H1 (cell line): ENCODE results near the gene MGME1. TPM values are rescaled to one million over a fixed set of nuclear protein-coding genes. Genes with fewer than 3 reads are reported as not detected.
A peak's percentile ranks its signal among the peaks of the same experiment; 100 is the strongest.

Source experiments
- CTCF ChIA-PET: fragments of 300-600 bp; sonication (Branson Sonifier 250); formaldehyde crosslinking; loops from one replicate; lab custom pipeline; 2021; ENCODE audit not compliant: partially characterized antibody; lab: Charles Lee
- POLR2A ChIA-PET: fragments of 300-600 bp; sonication (Branson Sonifier 250); formaldehyde crosslinking; loops from one replicate; lab custom pipeline; 2021; ENCODE audit warnings: inconsistent platforms; ENCODE audit not compliant: partially characterized antibody; lab: Charles Lee
- DNase-seq, 2 experiments: peaks; one replicate each; pipeline versions ENCODE4 v3.0.0 to v3.0.0-alpha.2; 2010 to 2022; ENCODE audit warnings: low spot score in 2 of 2, low read depth in 1 of 2, mixed read lengths in 1 of 2
- FAIRE-seq: peaks from 2 replicates; lab custom pipeline; 2011; peaks lifted over from hg19 to GRCh38; lab: Jason Lieb, UNC
- H2AFZ ChIP-seq: 2 replicates; pipeline ENCODE4 v1.8.1; 2012; ENCODE audit warnings: low read length, inconsistent platforms
- H2AK5ac ChIP-seq: 2 replicates; pipeline ENCODE4 v1.6.1; 2013; ENCODE audit warnings: low read depth, low read length
- H2BK120ac ChIP-seq: replicated peaks from 2 replicates; pipeline ENCODE3; 2013; ENCODE audit warnings: low read depth, low read length, inconsistent platforms
- H2BK12ac ChIP-seq: 2 replicates; pipeline ENCODE4 v1.6.1; 2013; ENCODE audit warnings: low read depth, low read length
- H2BK15ac ChIP-seq: 2 replicates; pipeline ENCODE4 v1.6.1; 2013; ENCODE audit warnings: low read length
- H2BK20ac ChIP-seq: 2 replicates; pipeline ENCODE4 v1.6.1; 2013; ENCODE audit warnings: low read length
- H2BK5ac ChIP-seq: 2 replicates; pipeline ENCODE4 v1.6.1; 2013; ENCODE audit warnings: low read depth, low read length
- H3K14ac ChIP-seq: 2 replicates; pipeline ENCODE4 v1.6.1; 2013; ENCODE audit warnings: inconsistent platforms; ENCODE audit not compliant: insufficient read length
- H3K18ac ChIP-seq: 2 replicates; pipeline ENCODE4 v1.6.1; 2013; ENCODE audit warnings: low read length; ENCODE audit errors: extremely low read depth
- H3K23ac ChIP-seq: 2 replicates; pipeline ENCODE4 v1.6.1; 2013; ENCODE audit warnings: inconsistent platforms; ENCODE audit not compliant: insufficient read length
- H3K23me2 ChIP-seq: 2 replicates; pipeline ENCODE4 v1.6.1; 2013; ENCODE audit warnings: low read depth, low read length
- H3K27ac ChIP-seq: 2 replicates; pipeline ENCODE4 v1.6.1; 2011; ENCODE audit warnings: low read depth, low read length, inconsistent platforms
- H3K27me3 ChIP-seq, 4 experiments: replicated peaks in 1 of 4; 1 replicate in 1 of 4; 2 replicates in 3 of 4; pipeline versions ENCODE4 v1.6.1 to v1.8.1; 2011 to 2013; ENCODE audit warnings: low read length in 3 of 4, mild to moderate bottlenecking in 3 of 4, inconsistent platforms in 2 of 4, mixed read lengths in 2 of 4, moderate library complexity in 1 of 4; ENCODE audit not compliant: control insufficient read depth in 3 of 4, insufficient read depth in 3 of 4; ENCODE audit errors: extremely low read depth in 1 of 4
- H3K36me3 ChIP-seq, 4 experiments: 2 replicates each; pipeline versions ENCODE4 v1.6.1 to v1.8.1; 2011 to 2013; ENCODE audit warnings: mild to moderate bottlenecking in 4 of 4, low read length in 3 of 4, moderate library complexity in 2 of 4, control low read depth in 1 of 4, inconsistent platforms in 1 of 4; ENCODE audit not compliant: insufficient read depth in 4 of 4, control insufficient read depth in 2 of 4
- H3K4ac ChIP-seq: replicated peaks from 2 replicates; pipeline ENCODE3; 2013; ENCODE audit warnings: low read length, low read depth, mixed read lengths, inconsistent platforms; ENCODE audit not compliant: insufficient read length
- H3K4me1 ChIP-seq, 4 experiments: replicated peaks in 1 of 4; 1 replicate in 1 of 4; 2 replicates in 3 of 4; pipeline versions ENCODE4 v1.6.1 to v1.8.1; 2011 to 2013; ENCODE audit warnings: low read length in 3 of 4, inconsistent platforms in 2 of 4, mixed read lengths in 1 of 4; ENCODE audit not compliant: insufficient read depth in 4 of 4, control insufficient read depth in 3 of 4
- H3K4me2 ChIP-seq, 2 experiments: 2 replicates each; pipeline versions ENCODE4 v1.6.1 to v1.8.1; 2011 to 2013; ENCODE audit warnings: low read depth in 2 of 2, low read length in 2 of 2, control low read depth in 1 of 2, inconsistent platforms in 1 of 2, mild to moderate bottlenecking in 1 of 2; ENCODE audit not compliant: insufficient read depth in 1 of 2
- H3K4me3 ChIP-seq, 4 experiments: fragments of 200-600, 300-600 bp in 1 of 4; sonication (generic), shearing (Covaris generic), sonication (Bioruptor Twin) in 1 of 4; 2 replicates each; pipeline versions ENCODE4 v1.5.1 to v1.8.1; 2011 to 2016; ENCODE audit warnings: low read length in 4 of 4, low read depth in 3 of 4, control low read depth in 2 of 4, inconsistent platforms in 2 of 4, mild to moderate bottlenecking in 2 of 4, mixed read lengths in 1 of 4, moderate library complexity in 1 of 4; ENCODE audit not compliant: insufficient read depth in 2 of 4; ENCODE audit errors: extremely low read depth in 1 of 4
- H3K56ac ChIP-seq: replicated peaks from 2 replicates; pipeline ENCODE3; 2013; ENCODE audit warnings: low read depth, mild to moderate bottlenecking, mixed read lengths, low read length, inconsistent platforms; ENCODE audit not compliant: insufficient read length
- H3K79me1 ChIP-seq: 2 replicates; pipeline ENCODE4 v1.6.1; 2013; ENCODE audit warnings: low read depth, low read length, control low read depth
- H3K79me2 ChIP-seq, 2 experiments: 2 replicates each; pipeline versions ENCODE4 v1.6.1 to v1.8.1; 2012 to 2013; ENCODE audit warnings: low read length in 2 of 2, mild to moderate bottlenecking in 2 of 2, inconsistent platforms in 1 of 2; ENCODE audit not compliant: insufficient read depth in 2 of 2, control insufficient read depth in 1 of 2
- H3K9ac ChIP-seq, 4 experiments: replicated peaks in 1 of 4; 1 replicate in 1 of 4; 2 replicates in 3 of 4; pipeline versions ENCODE4 v1.6.1 to v1.8.1; 2011 to 2013; ENCODE audit warnings: low read depth in 3 of 4, low read length in 3 of 4, control low read depth in 2 of 4, mild to moderate bottlenecking in 2 of 4, moderate library complexity in 2 of 4, inconsistent platforms in 1 of 4; ENCODE audit errors: extremely low read depth in 1 of 4
- H3K9me3 ChIP-seq, 2 experiments: 2 replicates each; pipeline versions ENCODE4 v1.6.1 to v1.8.1; 2012 to 2013; ENCODE audit warnings: mild to moderate bottlenecking in 2 of 2, moderate library complexity in 2 of 2, control low read depth in 1 of 2, inconsistent platforms in 1 of 2, low read depth in 1 of 2, low read length in 1 of 2, mixed read lengths in 1 of 2; ENCODE audit not compliant: insufficient read depth in 2 of 2
- H4K20me1 ChIP-seq, 2 experiments: replicated peaks in 1 of 2; 2 replicates each; pipeline versions ENCODE3 to v1.8.1; 2011 to 2013; ENCODE audit warnings: inconsistent platforms in 2 of 2, low read length in 2 of 2, mild to moderate bottlenecking in 1 of 2; ENCODE audit not compliant: insufficient read depth in 2 of 2, control insufficient read depth in 1 of 2
- H4K5ac ChIP-seq: 2 replicates; pipeline ENCODE4 v1.6.1; 2013; ENCODE audit warnings: low read length, low read depth, mixed read lengths, inconsistent platforms; ENCODE audit not compliant: insufficient read length
- H4K8ac ChIP-seq: 2 replicates; pipeline ENCODE4 v1.8.0; 2013; ENCODE audit warnings: mild to moderate bottlenecking, moderate library complexity, low read length, inconsistent platforms; ENCODE audit not compliant: insufficient read depth; ENCODE audit errors: extremely low read depth
- H4K91ac ChIP-seq: replicated peaks from 2 replicates; pipeline ENCODE3; 2013; ENCODE audit warnings: low read length, mixed read lengths, inconsistent platforms; ENCODE audit not compliant: insufficient read length
- BRCA1 ChIP-seq: IDR thresholded peaks from 2 replicates; pipeline ENCODE4 v1.6.1; 2012; ENCODE audit warnings: low read depth, low read length, improper control_type of control experiment
- FOSL1 ChIP-seq: IDR thresholded peaks from 2 replicates; pipeline ENCODE4 v1.6.1; 2011; ENCODE audit warnings: mild to moderate bottlenecking, low read depth, low read length, moderate library complexity; ENCODE audit not compliant: insufficient read depth
- GTF2F1 ChIP-seq: IDR thresholded peaks from 2 replicates; pipeline ENCODE4 v1.6.1; 2012; ENCODE audit warnings: low read depth, low read length, improper control_type of control experiment, borderline replicate concordance
- SIN3A ChIP-seq, 2 experiments: IDR thresholded peaks in 1 of 2; conservative IDR thresholded peaks in 1 of 2; 2 replicates each; pipeline ENCODE4 v1.6.1; 2011 to 2012; ENCODE audit warnings: low read length in 2 of 2, improper control_type of control experiment in 1 of 2, low read depth in 1 of 2, mild to moderate bottlenecking in 1 of 2
- SP2 ChIP-seq: IDR thresholded peaks from 2 replicates; pipeline ENCODE4 v1.6.1; 2012; ENCODE audit warnings: mild to moderate bottlenecking, low read length, inconsistent platforms
- TCF12 ChIP-seq: IDR thresholded peaks from 2 replicates; pipeline ENCODE4 v1.6.1; 2011; ENCODE audit warnings: low read depth, mild to moderate bottlenecking, low read length
- WGBS, 2 experiments: shearing (Covaris generic) in 1 of 2; methylation state at CpG; one replicate each; pipeline versions ENCODE4 v1.1.6 to v1.1.7; 2013 to 2015; ENCODE audit warnings: low lambda C conversion rate in 2 of 2, mixed read lengths in 2 of 2, inconsistent platforms in 1 of 2, low coverage in 1 of 2, missing lambda C conversion rate in 1 of 2; ENCODE audit not compliant: insufficient replicate concordance in 2 of 2, insufficient coverage in 1 of 2, insufficient read length in 1 of 2; ENCODE audit errors: extremely low coverage in 1 of 2, missing lambda C conversion rate in 1 of 2; 5-methylcytosine and 5-hydroxymethylcytosine counted together
- polyA plus RNA-seq, 7 experiments: library from polyadenylated mRNA; depleted of rRNA in 3 of 7; stranded (reverse) in 5 of 7; unstranded in 2 of 7; fragments of >200 nt in 5 of 7; fragments of 200-250 nt in 2 of 7; gene quantifications; 1 replicate in 5 of 7; 2 replicates in 1 of 7; 4 replicates in 1 of 7; pipeline versions ENCODE4 v1.2.1 to v1.2.3, GENCODE V29; 2011 to 2013; ENCODE audit warnings: missing spikeins in 2 of 7, mixed read lengths in 2 of 7
- total RNA-seq: library from RNA; stranded (reverse); fragmentation: NEBNext Ultra II Directional; extraction: Animal tissue kit (Norgen Biotek cat#: 25700); gene quantifications from 2 replicates; pipeline ENCODE4 v1.2.1, GENCODE V29; 2021
- TF ChIP-seq, protein P1 (sequence below), 3 experiments: IDR thresholded peaks; 1 replicate in 2 of 3; 2 replicates in 1 of 3; pipeline versions ENCODE4 v1.5.1 to v1.6.1; 2011; ENCODE audit warnings: low read length in 3 of 3, mild to moderate bottlenecking in 3 of 3, inconsistent platforms in 2 of 3, low read depth in 1 of 3, moderate library complexity in 1 of 3; ENCODE audit not compliant: insufficient read depth in 1 of 3; ENCODE audit errors: control extremely low read depth in 1 of 3
- TF ChIP-seq, protein P2 (sequence below): IDR thresholded peaks from 2 replicates; pipeline ENCODE4 v1.6.1; 2012; ENCODE audit warnings: inconsistent platforms

Gene MGME1
- total and polyA plus RNA-seq, 2 of the 8 experiments (the other 6 are each of a cell fraction or from before 2014, with no cell fraction given) = 27.7 to 59.0 TPM

DNA sequence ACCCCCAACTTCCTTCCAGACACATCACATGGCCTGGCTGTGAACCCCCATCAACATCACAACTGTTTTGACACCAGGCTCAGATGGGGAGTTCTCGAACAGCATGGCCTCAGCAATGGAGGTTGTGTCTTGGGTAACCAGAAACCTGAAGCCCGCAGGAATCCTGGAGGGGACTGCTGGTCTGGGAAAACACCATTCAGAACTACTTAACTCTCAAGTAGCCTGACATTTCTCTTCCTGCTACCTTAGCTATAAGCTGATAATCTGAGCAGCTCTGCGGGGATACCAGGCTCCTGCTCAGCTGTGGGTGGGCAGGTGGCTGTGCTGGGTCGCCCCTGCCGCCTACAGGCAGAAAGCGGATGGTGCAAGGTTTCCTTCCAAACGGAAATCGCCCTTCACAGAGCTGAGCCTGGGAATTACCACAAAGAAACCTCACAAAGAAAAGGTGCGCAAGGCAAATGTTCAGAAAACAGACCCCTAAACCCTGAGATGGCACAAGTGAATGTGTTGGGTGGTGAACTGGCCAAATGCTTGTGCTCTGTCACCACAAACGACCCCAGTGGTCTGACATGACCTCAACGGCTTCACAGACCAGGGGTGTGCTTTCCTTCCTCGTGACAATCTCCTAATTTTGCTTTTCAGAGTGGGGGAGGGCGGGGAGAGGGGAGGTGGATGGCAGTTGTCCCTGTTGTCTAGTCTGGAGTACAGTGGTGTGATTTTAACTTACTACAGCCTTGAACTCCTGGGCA, 29.8 kb upstream of the MGME1 start:
- POLR2A ChIA-PET = interaction anchor here (0.6 to 3.5 kb wide), 22 partner anchors 8 to 434 kb away, joined by 3 to 30 read pairs (median 5); partner anchors contain the start of genes MGME1, OVOL2, RRBP1 and SNX5
- H3K56ac ChIP-seq = no peak overlapping the region
- peak; percentile 19 for FAIRE-seq
- TF ChIP-seq, protein P1, sequence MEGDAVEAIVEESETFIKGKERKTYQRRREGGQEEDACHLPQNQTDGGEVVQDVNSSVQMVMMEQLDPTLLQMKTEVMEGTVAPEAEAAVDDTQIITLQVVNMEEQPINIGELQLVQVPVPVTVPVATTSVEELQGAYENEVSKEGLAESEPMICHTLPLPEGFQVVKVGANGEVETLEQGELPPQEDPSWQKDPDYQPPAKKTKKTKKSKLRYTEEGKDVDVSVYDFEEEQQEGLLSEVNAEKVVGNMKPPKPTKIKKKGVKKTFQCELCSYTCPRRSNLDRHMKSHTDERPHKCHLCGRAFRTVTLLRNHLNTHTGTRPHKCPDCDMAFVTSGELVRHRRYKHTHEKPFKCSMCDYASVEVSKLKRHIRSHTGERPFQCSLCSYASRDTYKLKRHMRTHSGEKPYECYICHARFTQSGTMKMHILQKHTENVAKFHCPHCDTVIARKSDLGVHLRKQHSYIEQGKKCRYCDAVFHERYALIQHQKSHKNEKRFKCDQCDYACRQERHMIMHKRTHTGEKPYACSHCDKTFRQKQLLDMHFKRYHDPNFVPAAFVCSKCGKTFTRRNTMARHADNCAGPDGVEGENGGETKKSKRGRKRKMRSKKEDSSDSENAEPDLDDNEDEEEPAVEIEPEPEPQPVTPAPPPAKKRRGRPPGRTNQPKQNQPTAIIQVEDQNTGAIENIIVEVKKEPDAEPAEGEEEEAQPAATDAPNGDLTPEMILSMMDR (IDR thresholded peaks at IDR 0.05; ENCODE audit: control extremely low read depth in 1 of 3, insufficient read depth in 1 of 3, low read depth in 1 of 3, low read length in 3 of 3) = peak; percentile 92 to 99 (median 94)
- TF ChIP-seq FOSL1 = no peak
- TF ChIP-seq, protein P2, sequence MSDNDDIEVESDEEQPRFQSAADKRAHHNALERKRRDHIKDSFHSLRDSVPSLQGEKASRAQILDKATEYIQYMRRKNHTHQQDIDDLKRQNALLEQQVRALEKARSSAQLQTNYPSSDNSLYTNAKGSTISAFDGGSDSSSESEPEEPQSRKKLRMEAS = peak; percentile 76
- TF ChIP-seq TCF12 = 0 out of 2 replicates have a peak, but pooled peaks have one; percentile 34
- TF ChIP-seq GTF2F1 = no peak
- TF ChIP-seq BRCA1 = no peak
- peak in 1 of 2 experiments; percentile 77; a peak in 2 of 4 replicates for TF ChIP-seq SIN3A (conservative IDR thresholded peaks at IDR 0.05 in 1 of 2, IDR thresholded peaks at IDR 0.05 in 1 of 2; ENCODE audit: low read depth in 1 of 2, low read length in 2 of 2)
- TF ChIP-seq SP2 = no peak

More for the DNA sequence above, 29.8 kb upstream of the MGME1 start:
- no peak overlapping the region for H2BK120ac ChIP-seq
- peak overlapping the region; percentile 8 to 51; a peak in 3 of 4 replicates for H3K4me2 ChIP-seq
- no peak overlapping the region for H3K4me3 ChIP-seq
- H2BK15ac ChIP-seq = no peak overlapping the region
- no peaks in the 10 kb centered on the region for H3K27me3 ChIP-seq
- H3K79me1 ChIP-seq = no peaks in the 10 kb centered on the region; the same call in 1 of the 2 replicates
- no peak overlapping the region for H3K18ac ChIP-seq
- WGBS, 2 experiments = 25% methylated on average over 13 of the region's 13 CpGs; no CpG with 5 or more reads in 1 of the 2 experiments
- H3K4ac ChIP-seq = no peak overlapping the region
- no peak overlapping the region for H4K8ac ChIP-seq
- peak; percentile 57 to 87 for DNase-seq
- H4K91ac ChIP-seq = no peak overlapping the region
- no peak overlapping the region for H3K23ac ChIP-seq
- H3K9me3 ChIP-seq = no peaks in the 10 kb centered on the region
- H3K79me2 ChIP-seq = no peaks in the 10 kb centered on the region
- peaks cover 10 to 26% (median 17%) of the 10 kb centered on the region in 4 experiments for H3K4me1 ChIP-seq
- H3K14ac ChIP-seq = no peak overlapping the region
- H4K5ac ChIP-seq = no peak overlapping the region
- H3K23me2 ChIP-seq = no peaks in the 10 kb centered on the region
- CTCF ChIA-PET = interaction anchor here (0.6 to 4.9 kb wide), 43 partner anchors 9 to 345 kb away, joined by 3 to 26 read pairs (median 4); partner anchors contain the start of gene RRBP1
- H4K20me1 ChIP-seq = peaks cover 3 to 13% of the 10 kb centered on the region in 2 experiments
- H2AFZ ChIP-seq = no peak overlapping the region
- no peak overlapping the region for H2AK5ac ChIP-seq
- H2BK20ac ChIP-seq = no peak overlapping the region
- no peak overlapping the region; the same call in 1 of the 2 replicates for H2BK12ac ChIP-seq
- peak overlapping the region; percentile 40; the same call in 1 of the 2 replicates for H3K27ac ChIP-seq
- H2BK5ac ChIP-seq = 0 out of 2 replicates have a peak overlapping the region, but pooled peaks have one; percentile 12
- no peak overlapping the region; a peak in 2 of 7 replicates for H3K9ac ChIP-seq
- H3K36me3 ChIP-seq = peaks cover 13 to 33% (median 26%) of the 10 kb centered on the region in 4 experiments
